IMR-90 (cell line): ENCODE data around the gene GTF2A2. TPM values are rescaled to one million over a fixed set of nuclear protein-coding genes. Genes with fewer than 3 reads are reported as not detected.

Experiments used
- ATAC-seq: fragments of 200-7000 bp; cut with Tn5 transposase; 2 replicates; pipeline ENCODE4 v1.9.1; 2020; ENCODE audit warnings: low read depth, mild to moderate bottlenecking, moderate library complexity
- Bru-seq: library from RNA; stranded (reverse); fragments of 400-500 nt; gene quantifications from one replicate; lab custom pipeline; 2021; lab: Mats Ljungman, UMichigan
- BruChase-seq, 2 experiments: library from RNA; stranded (reverse); fragments of 400-500 nt; gene quantifications; one replicate each; lab custom pipeline; 2021; lab: Mats Ljungman, UMichigan
- BruUV-seq: library from RNA; stranded (reverse); fragments of 400-500 nt; replicated peaks from 2 replicates; lab custom pipeline; 2021; lab: Mats Ljungman, UMichigan
- CTCF ChIA-PET: fragments of 300-600 bp; formaldehyde crosslinking; extraction: SDS; loops from one replicate; lab custom pipeline; 2021; ENCODE audit warnings: antibody characterized with exemption; lab: Yijun Ruan, JAX
- POLR2A ChIA-PET: fragments of 300-600 bp; sonication (Branson Sonifier 250); formaldehyde crosslinking; loops from one replicate; lab custom pipeline; 2022; ENCODE audit warnings: antibody characterized with exemption; ENCODE audit not compliant: unreplicated experiment; lab: Charles Lee
- DNase-seq: peaks from one replicate; pipeline ENCODE4 v3.0.0; 2013
- H2AFZ ChIP-seq: replicated peaks from 2 replicates; pipeline ENCODE3; 2013; ENCODE audit warnings: low read length, mild to moderate bottlenecking; ENCODE audit not compliant: poor library complexity
- H2AK5ac ChIP-seq: 2 replicates; pipeline ENCODE4 v1.6.1; 2013; ENCODE audit warnings: low read depth, low read length, inconsistent platforms
- H2AK9ac ChIP-seq: replicated peaks from 2 replicates; pipeline ENCODE3; 2013; ENCODE audit warnings: mild to moderate bottlenecking, low read depth, low read length, moderate library complexity; ENCODE audit not compliant: poor library complexity
- H2BK120ac ChIP-seq: 2 replicates; pipeline ENCODE4 v1.6.1; 2013; ENCODE audit warnings: low read depth, low read length, inconsistent platforms
- H2BK15ac ChIP-seq: 3 replicates; pipeline ENCODE4 v1.6.1; 2013; ENCODE audit warnings: low read depth, low read length, inconsistent platforms
- H2BK20ac ChIP-seq: 2 replicates; pipeline ENCODE4 v1.6.1; 2013; ENCODE audit warnings: low read depth, mild to moderate bottlenecking, inconsistent platforms, low read length, moderate library complexity
- H2BK5ac ChIP-seq: 2 replicates; pipeline ENCODE4 v1.6.1; 2013; ENCODE audit warnings: mild to moderate bottlenecking, low read depth, low read length, inconsistent platforms; ENCODE audit not compliant: poor library complexity, severe bottlenecking
- H3K14ac ChIP-seq: replicated peaks from 2 replicates; pipeline ENCODE4 v1.6.1; 2013; ENCODE audit warnings: low read depth, low read length, inconsistent platforms
- H3K18ac ChIP-seq: 2 replicates; pipeline ENCODE4 v1.6.1; 2013; ENCODE audit warnings: low read depth, low read length, control low read depth
- H3K23ac ChIP-seq: 2 replicates; pipeline ENCODE4 v1.6.1; 2013; ENCODE audit warnings: low read depth, low read length, inconsistent platforms
- H3K27ac ChIP-seq: 2 replicates; pipeline ENCODE4 v1.5.1; 2013; ENCODE audit warnings: mild to moderate bottlenecking, control low read depth, low read length; ENCODE audit not compliant: insufficient read depth
- H3K27me3 ChIP-seq: 2 replicates; pipeline ENCODE4 v1.6.1; 2013; ENCODE audit warnings: low read length; ENCODE audit not compliant: control insufficient read depth, insufficient read depth
- H3K36me3 ChIP-seq: 2 replicates; pipeline ENCODE4 v1.6.1; 2013; ENCODE audit warnings: low read length, mixed read lengths; ENCODE audit not compliant: control insufficient read depth, insufficient read depth
- H3K4ac ChIP-seq: 2 replicates; pipeline ENCODE4 v1.6.1; 2013; ENCODE audit warnings: low read depth, low read length, inconsistent platforms
- H3K4me1 ChIP-seq: 2 replicates; pipeline ENCODE4 v1.6.1; 2013; ENCODE audit warnings: low read length, mixed read lengths; ENCODE audit not compliant: control insufficient read depth, insufficient read depth
- H3K4me2 ChIP-seq: 2 replicates; pipeline ENCODE4 v1.6.1; 2013; ENCODE audit warnings: low read depth, mild to moderate bottlenecking, control low read depth, low read length, moderate library complexity
- H3K4me3 ChIP-seq: 2 replicates; pipeline ENCODE4 v1.5.1; 2013; ENCODE audit warnings: low read depth, mild to moderate bottlenecking, control low read depth, low read length, moderate library complexity; ENCODE audit not compliant: insufficient read depth
- H3K56ac ChIP-seq: 2 replicates; pipeline ENCODE4 v1.6.1; 2013; ENCODE audit warnings: low read length, inconsistent platforms; ENCODE audit not compliant: insufficient read depth; ENCODE audit errors: extremely low read depth
- H3K79me1 ChIP-seq, 2 experiments: 2 replicates each; pipeline ENCODE4 v1.6.1; 2013; ENCODE audit warnings: low read length in 2 of 2, inconsistent platforms in 1 of 2, low read depth in 1 of 2
- H3K9ac ChIP-seq: 2 replicates; pipeline ENCODE4 v1.6.1; 2013; ENCODE audit warnings: low read depth, low read length, control low read depth
- H3K9me1 ChIP-seq: 2 replicates; pipeline ENCODE4 v1.6.1; 2013; ENCODE audit warnings: low read length, inconsistent platforms; ENCODE audit not compliant: insufficient read depth
- H3K9me3 ChIP-seq: 2 replicates; pipeline ENCODE4 v1.6.1; 2013; ENCODE audit warnings: low read length; ENCODE audit not compliant: control insufficient read depth, insufficient read depth
- H4K20me1 ChIP-seq: 2 replicates; pipeline ENCODE4 v1.6.1; 2013; ENCODE audit warnings: low read length, inconsistent platforms; ENCODE audit not compliant: insufficient read depth
- H4K5ac ChIP-seq: 2 replicates; pipeline ENCODE4 v1.6.1; 2013; ENCODE audit warnings: mild to moderate bottlenecking, low read depth, low read length, control low read depth
- H4K8ac ChIP-seq, 2 experiments: 2 replicates each; pipeline ENCODE4 v1.6.1; 2013; ENCODE audit warnings: low read depth in 2 of 2, low read length in 2 of 2, control low read depth in 1 of 2, inconsistent platforms in 1 of 2
- H4K91ac ChIP-seq: 2 replicates; pipeline ENCODE4 v1.6.1; 2013; ENCODE audit warnings: low read depth, low read length, inconsistent platforms; ENCODE audit not compliant: insufficient read depth
- CHD1 ChIP-seq: IDR thresholded peaks from 2 replicates; pipeline ENCODE4 v1.6.1; 2012; ENCODE audit warnings: low read depth, low read length, improper control_type of control experiment
- CTCF ChIP-seq: conservative IDR thresholded peaks from 2 replicates; pipeline ENCODE4 v1.5.1; 2012; ENCODE audit warnings: mild to moderate bottlenecking, low read depth, low read length, improper control_type of control experiment
- FOS ChIP-seq: fragments of 150-350 bp; IDR thresholded peaks from 2 replicates; pipeline ENCODE4 v1.6.1; 2016; ENCODE audit warnings: low read depth, low read length
- MAZ ChIP-seq: IDR thresholded peaks from 2 replicates; pipeline ENCODE4 v1.6.1; 2012; ENCODE audit warnings: low read depth, mild to moderate bottlenecking, low read length, improper control_type of control experiment, moderate library complexity, borderline replicate concordance
- MXI1 ChIP-seq: IDR thresholded peaks from 2 replicates; pipeline ENCODE4 v1.6.1; 2012; ENCODE audit warnings: low read depth, mild to moderate bottlenecking, low read length, moderate library complexity, borderline replicate concordance
- NFE2L2 ChIP-seq: fragments of 150-350 bp; IDR thresholded peaks from 2 replicates; pipeline ENCODE4 v1.6.1; 2016; ENCODE audit warnings: low read depth, mild to moderate bottlenecking, low read length
- POLR2A ChIP-seq: IDR thresholded peaks from 2 replicates; pipeline ENCODE4 v1.6.1; 2012; ENCODE audit warnings: mild to moderate bottlenecking, low read depth, low read length
- RAD21 ChIP-seq: IDR thresholded peaks from 2 replicates; pipeline ENCODE4 v1.6.1; 2012; ENCODE audit warnings: low read length, improper control_type of control experiment
- RCOR1 ChIP-seq: IDR thresholded peaks from 2 replicates; pipeline ENCODE4 v1.6.1; 2012; ENCODE audit warnings: mild to moderate bottlenecking, low read length, improper control_type of control experiment; ENCODE audit not compliant: insufficient replicate concordance
- USF2 ChIP-seq: fragments of 150-350 bp; IDR thresholded peaks from 2 replicates; pipeline ENCODE4 v1.6.1; 2017; ENCODE audit warnings: mild to moderate bottlenecking, antibody characterized with exemption, low read length, low read depth
- WGBS, 2 experiments: methylation state at CpG; one replicate each; pipeline versions ENCODE4 v1.1.5 to v1.1.7; 2013; ENCODE audit warnings: missing lambda C conversion rate in 2 of 2; ENCODE audit not compliant: insufficient read length in 1 of 2; ENCODE audit errors: extremely low coverage in 2 of 2; 5-methylcytosine and 5-hydroxymethylcytosine counted together
- dilution Hi-C: fragments of 300-500 bp; cut with HindIII; formaldehyde crosslinking; loops from one replicate; pipeline ENCODE4 v1.14.3; 2018; ENCODE audit warnings: low sequenced_read_pairs; ENCODE audit not compliant: unreplicated experiment
- in situ Hi-C: fragments of 300-500 bp; cut with MboI; formaldehyde crosslinking; loops from 3 replicates; pipeline ENCODE4 v1.14.3; 2019; ENCODE audit warnings: low sequenced_read_pairs, inconsistent platforms, mixed read lengths
- intact Hi-C: fragments of 100-400 bp; cut with micrococcal nuclease; formaldehyde crosslinking; loops from 2 replicates; pipeline ENCODE4 v1.10.0; 2022
- long read RNA-seq: library from polyadenylated mRNA; unstranded; transcript quantifications from one replicate; pipeline ENCODE4 v2.0.0, GENCODE V29; 2021; ENCODE audit not compliant: unreplicated experiment
- polyA plus RNA-seq, 3 experiments: library from polyadenylated mRNA; depleted of rRNA; stranded (reverse); fragments of >200 nt; gene quantifications; 2 replicates each; pipeline ENCODE4 v1.2.3, GENCODE V29; 2012; ENCODE audit warnings: low replicate concordance in 1 of 3
- total RNA-seq: library from RNA; depleted of rRNA; stranded (reverse); fragments of >200 nt; gene quantifications from 2 replicates; pipeline ENCODE4 v1.2.3, GENCODE V29; 2012; rRNA removed

The GTF2A2 gene
- total RNA-seq (10.2 and 23.6 TPM in 2 replicates), polyA plus RNA-seq (2012; rRNA removed) (23.4 and 29.9 TPM in 2 replicates), Bru-seq, nascent RNA (percentile 85 among the genes with signal in this experiment), BruChase-seq, experiment 1, labeled RNA remaining after a 6-hour chase (percentile 83 among the genes with signal in this experiment), BruChase-seq, experiment 2, labeled RNA remaining after a 2-hour chase (percentile 68 among the genes with signal in this experiment)
- polyA plus RNA-seq (2012; cell fraction: cytosol; rRNA removed) = 88.2 and 185 TPM in 2 replicates
- 39.0 and 50.0 TPM in 2 replicates for polyA plus RNA-seq (2012; cell fraction: nucleus; rRNA removed; ENCODE audit: low replicate concordance)
- long read RNA-seq, transcript GTF2A2-202 (5 exons, 1,582 nt) = major isoform, 61 of 74 reads
- long read RNA-seq, partial matches to known transcripts = 4 of 74 reads
- long read RNA-seq, other reads (novel, unspliced or antisense) = 3 of 74 reads

DNA sequence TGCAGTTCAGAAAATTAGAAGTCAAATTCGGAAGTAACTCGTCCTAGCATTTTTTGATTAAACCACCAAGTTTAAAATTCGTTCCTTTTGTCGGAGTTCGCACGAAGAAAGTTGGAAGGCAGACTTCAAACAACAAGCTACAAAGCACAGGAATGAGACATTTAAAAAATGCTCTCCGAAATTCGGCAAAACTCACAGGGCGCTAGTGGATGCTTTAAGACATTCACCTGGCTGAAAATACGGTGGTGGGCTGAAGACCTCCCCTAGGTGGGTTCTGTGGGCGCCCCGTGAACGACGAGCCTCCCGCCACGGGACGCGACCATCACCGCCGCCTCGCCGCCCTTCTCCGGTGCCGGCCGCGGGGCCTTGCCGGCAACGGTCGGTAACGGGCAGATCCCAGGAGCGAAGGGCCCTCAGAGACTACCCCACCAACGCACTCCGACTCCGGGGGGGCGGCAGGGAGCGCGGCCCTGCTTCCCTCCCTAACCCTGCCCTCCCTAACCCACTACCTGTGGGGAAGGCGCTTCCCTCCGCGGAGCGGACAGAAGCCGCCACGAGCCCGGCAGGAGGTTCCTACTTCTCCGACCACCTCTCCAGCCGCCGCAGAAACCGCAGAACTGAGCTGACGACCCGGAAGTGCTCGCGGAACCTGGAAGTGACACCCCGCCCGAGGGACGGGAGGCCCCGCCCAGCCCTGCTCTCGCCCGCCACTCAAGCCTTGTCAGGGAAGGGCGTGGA lies at the start of gene GTF2A2:
TSS of gene GTF2A2 (minus strand) at position 619 of the 738 bp plus-strand sequence. CDS start 5,238 bp downstream, outside the sequence.
- no TSS peak for BruUV-seq
- Histone ChIP-seq H3K79me1 (peaks cover 24 to 43% of the 10 kb centered on the region in 2 experiments; a peak in 3 of 4 replicates), H2AFZ (peak within 1 kb of the TSS; percentile 94), H3K4me1 (no peaks in the 10 kb centered on the region; the same call in 1 of the 2 replicates), H3K27me3 (no peaks in the 10 kb centered on the region), H3K4me2 (peak within 1 kb of the TSS; percentile 82), H2BK5ac (peak within 1 kb of the TSS; percentile 25), H2BK120ac (no peak within 1 kb of the TSS), H3K9ac (peak within 1 kb of the TSS; percentile 95), H4K20me1 (peaks cover 19% of the 10 kb centered on the region; the same call in 1 of the 2 replicates), H3K18ac (peak within 1 kb of the TSS; percentile 8; the same call in 1 of the 2 replicates), H3K56ac (peak within 1 kb of the TSS; percentile 85; the same call in 1 of the 2 replicates), H3K4me3 (peak within 1 kb of the TSS; percentile 66), H3K4ac (peak within 1 kb of the TSS; percentile 57), H2BK20ac (no peak within 1 kb of the TSS), H2BK15ac (no peak within 1 kb of the TSS), H3K27ac (peak within 1 kb of the TSS; percentile 75), H4K91ac (0 out of 2 replicates have a peak within 1 kb of the TSS, but pooled peaks have one; percentile 11), H4K5ac (no peak within 1 kb of the TSS), H2AK9ac (peak within 1 kb of the TSS; percentile 69), H4K8ac (peak within 1 kb of the TSS; percentile 58 to 78; a peak in 3 of 4 replicates), H2AK5ac (peak within 1 kb of the TSS; percentile 83), H3K23ac (peak within 1 kb of the TSS; percentile 75), H3K9me1 (peaks cover 5% of the 10 kb centered on the region), H3K9me3 (no peaks in the 10 kb centered on the region), H3K14ac (peak within 1 kb of the TSS; percentile 93), H3K36me3 (peaks cover 4% of the 10 kb centered on the region)
- ATAC-seq = peak; percentile 99
- intact Hi-C loops = no loop called here
- peak; percentile 92 for DNase-seq
- TF ChIP-seq USF2 = no peak
- no peak for TF ChIP-seq RCOR1
- no peak; the same call in 1 of the 2 replicates for TF ChIP-seq MXI1
- TF ChIP-seq RAD21 = no peak
- peak; percentile 88 for TF ChIP-seq POLR2A
- no peak for TF ChIP-seq CTCF
- TF ChIP-seq MAZ = peak; percentile 88
- no peak for TF ChIP-seq CHD1
- no peak for TF ChIP-seq NFE2L2
- no peak for TF ChIP-seq FOS
- CTCF ChIA-PET = interaction anchor here (0.6 to 1.3 kb wide), 2 partner anchors 26 to 124 kb away, joined by 3 to 6 read pairs; no protein-coding TSS in a partner anchor
- in situ Hi-C loops = no loop called here
- 0% methylated on average over 5 of the region's 59 CpGs; no CpG with 5 or more reads in 1 of the 2 experiments for WGBS, 2 experiments
- dilution Hi-C loops = no loop called here
- POLR2A ChIA-PET = interaction anchor here (0.6 to 1.0 kb wide), 2 partner anchors 31 to 62 kb away, joined by 3 read pairs; no protein-coding TSS in a partner anchor
